GM12873 (cell line): ENCODE measurements around the gene PEAR1.

ENCODE experiments used
- CTCF ChIP-seq: IDR thresholded peaks from 2 replicates; pipeline ENCODE4 v1.5.1; 2012; ENCODE audit warnings: low read depth, mild to moderate bottlenecking, moderate library complexity, low read length, control low read depth; ENCODE audit not compliant: insufficient read depth; ENCODE audit errors: missing control alignments

The PEAR1 gene

GRCh38 chr1:156931211-156931952 lies 37.9 kb downstream of the PEAR1 start:
- no peak for TF ChIP-seq CTCF

- no peak for TF ChIP-seq CTCF
Observed at GRCh38 chr1:156931974-156932710, 38.6 kb downstream of the PEAR1 start.

- no peak for TF ChIP-seq CTCF
Observed at GRCh38 chr1:156933136-156933535, 39.6 kb downstream of the PEAR1 start.

- TF ChIP-seq CTCF: no peak
Observed at GRCh38 chr1:156935505-156936128, 42.1 kb downstream of the PEAR1 start.

GRCh38 chr1:156936191-156936590 lies 42.7 kb downstream of the PEAR1 start:
- no peak for TF ChIP-seq CTCF

DNA sequence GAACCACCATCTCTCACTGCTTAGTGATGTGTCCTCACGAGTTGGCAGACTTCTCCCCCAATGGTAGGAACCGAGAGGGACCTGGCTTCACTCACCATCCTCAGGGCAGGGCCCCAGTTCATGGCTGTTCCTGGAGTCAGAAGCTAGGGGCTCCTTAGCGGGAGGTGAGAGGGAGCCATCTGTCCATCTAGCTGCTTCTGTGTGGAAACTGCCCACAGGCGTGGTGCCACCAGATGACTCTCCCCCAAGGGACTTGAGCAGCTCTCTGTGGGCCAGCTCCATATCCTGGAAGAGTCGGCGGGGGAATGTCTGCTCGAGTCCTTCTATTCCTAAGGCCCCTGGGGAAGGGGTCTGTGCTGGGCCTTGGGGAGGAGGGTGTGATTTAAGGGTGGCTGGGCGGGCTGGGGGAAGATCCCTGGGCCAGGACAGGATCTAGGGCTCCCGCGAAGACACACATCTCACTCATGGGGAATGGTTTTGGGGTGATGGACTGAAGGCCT lies 43.3 kb downstream of the PEAR1 start:
- TF ChIP-seq CTCF: no peak

DNA sequence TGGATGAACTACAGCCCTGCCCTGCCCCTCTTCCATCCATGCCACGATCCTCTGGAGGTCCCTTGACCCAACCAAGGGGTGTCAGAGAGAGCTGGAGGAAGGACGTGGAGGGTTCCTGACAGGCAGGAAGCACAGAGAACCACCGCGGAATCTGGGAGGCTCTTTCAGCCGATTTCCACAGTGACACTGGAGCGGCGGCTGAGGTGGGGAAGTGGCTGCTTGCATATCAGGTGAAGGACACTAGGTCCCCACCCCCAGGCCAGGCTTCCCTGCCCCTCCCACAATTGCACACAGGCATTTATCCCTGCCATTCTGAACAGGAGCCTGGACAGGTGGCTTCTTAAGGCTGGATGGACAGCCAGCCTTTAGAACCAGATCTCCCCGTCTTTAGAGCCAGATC lies 44.4 kb downstream of the PEAR1 start:
- no peak for TF ChIP-seq CTCF
